Glomerular visceral epithelial cell (primary cell): ENCODE results near the gene PRKCA.
"Not testable (repeated sequence)": the region's sequence is repeated elsewhere in the genome, so short reads cannot be mapped to it uniquely, and the experiment has no call there.

ENCODE experiments used
- DNase-seq: peaks from one replicate; pipeline ENCODE4 v3.0.0-alpha.2; 2016; ENCODE audit errors: extremely low spot score

PRKCA gene

GRCh38 chr17:66290101-66290722 lies 12.2 kb upstream of the PRKCA start:
- peak; percentile 14 for DNase-seq

- no peak for DNase-seq
These were observed 10.1 kb upstream of the PRKCA start for GRCh38 chr17:66292353-66292752.

GRCh38 chr17:66296289-66296725 lies 6.1 kb upstream of the PRKCA start:
- no peak for DNase-seq

DNA sequence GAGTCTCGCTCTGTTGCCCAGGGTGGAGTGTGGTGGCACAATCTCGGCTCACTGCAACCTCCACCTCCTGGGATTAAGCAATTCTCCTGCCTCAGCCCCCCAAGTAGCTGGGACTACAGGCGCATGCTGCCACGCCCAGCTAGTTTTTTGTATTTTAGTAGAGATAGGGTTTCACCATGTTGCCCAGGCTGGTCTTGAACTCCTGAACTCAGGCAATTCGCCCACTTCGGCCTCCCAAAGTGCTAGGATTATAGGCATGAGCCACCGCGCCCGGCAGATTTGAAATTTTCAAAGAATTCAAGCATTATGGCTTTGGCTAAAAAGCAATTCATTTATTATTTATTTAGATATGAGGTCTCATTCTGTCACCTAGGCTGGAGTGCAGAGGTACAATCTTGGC lies 5.0 kb upstream of the PRKCA start:
- DNase-seq: not testable (repeated sequence)

- DNase-seq: no peak
These were observed 2.7 kb upstream of the PRKCA start for GRCh38 chr17:66299711-66300110.

- no peak for DNase-seq
These were observed 1.5 kb upstream of the PRKCA start for GRCh38 chr17:66300956-66301355.

- no peak for DNase-seq
These were observed 998 bp upstream of the PRKCA start for GRCh38 chr17:66301367-66301863.

DNA sequence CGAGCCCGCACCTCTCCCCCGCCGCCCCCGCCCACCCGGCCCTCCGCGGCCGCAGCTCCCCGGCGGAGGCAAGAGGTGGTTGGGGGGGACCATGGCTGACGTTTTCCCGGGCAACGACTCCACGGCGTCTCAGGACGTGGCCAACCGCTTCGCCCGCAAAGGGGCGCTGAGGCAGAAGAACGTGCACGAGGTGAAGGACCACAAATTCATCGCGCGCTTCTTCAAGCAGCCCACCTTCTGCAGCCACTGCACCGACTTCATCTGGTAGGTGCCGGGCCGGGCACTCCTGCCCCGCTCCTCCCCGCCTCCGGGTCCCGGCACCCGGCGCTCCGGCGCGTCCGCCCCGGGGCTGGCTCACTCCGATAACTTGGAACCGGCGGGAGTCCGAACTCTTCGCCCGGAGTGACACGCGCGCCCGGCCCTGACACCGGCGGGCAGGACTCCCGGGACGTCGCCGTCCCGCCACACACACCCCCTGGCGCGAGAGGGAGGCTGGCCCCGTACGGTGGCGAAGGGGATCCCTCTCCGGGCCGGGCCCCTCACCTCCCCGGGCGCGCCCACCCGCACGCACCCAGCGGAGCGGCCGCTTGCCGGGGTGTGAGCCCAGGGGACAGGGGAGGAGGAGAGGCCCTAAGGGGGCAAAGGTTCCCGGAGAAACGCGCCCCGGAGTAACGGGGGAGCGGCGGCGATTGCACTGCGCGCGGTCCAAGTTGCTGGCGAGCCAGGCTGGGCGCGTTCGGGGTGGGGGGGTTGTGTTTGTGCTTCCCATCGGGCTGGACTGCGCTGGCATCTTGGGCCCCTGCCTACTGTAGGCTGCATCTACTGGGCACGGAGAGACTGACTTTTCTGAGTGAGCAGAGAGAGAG lies 581 bp downstream of the PRKCA start:
- peak; percentile 64 for DNase-seq

DNA sequence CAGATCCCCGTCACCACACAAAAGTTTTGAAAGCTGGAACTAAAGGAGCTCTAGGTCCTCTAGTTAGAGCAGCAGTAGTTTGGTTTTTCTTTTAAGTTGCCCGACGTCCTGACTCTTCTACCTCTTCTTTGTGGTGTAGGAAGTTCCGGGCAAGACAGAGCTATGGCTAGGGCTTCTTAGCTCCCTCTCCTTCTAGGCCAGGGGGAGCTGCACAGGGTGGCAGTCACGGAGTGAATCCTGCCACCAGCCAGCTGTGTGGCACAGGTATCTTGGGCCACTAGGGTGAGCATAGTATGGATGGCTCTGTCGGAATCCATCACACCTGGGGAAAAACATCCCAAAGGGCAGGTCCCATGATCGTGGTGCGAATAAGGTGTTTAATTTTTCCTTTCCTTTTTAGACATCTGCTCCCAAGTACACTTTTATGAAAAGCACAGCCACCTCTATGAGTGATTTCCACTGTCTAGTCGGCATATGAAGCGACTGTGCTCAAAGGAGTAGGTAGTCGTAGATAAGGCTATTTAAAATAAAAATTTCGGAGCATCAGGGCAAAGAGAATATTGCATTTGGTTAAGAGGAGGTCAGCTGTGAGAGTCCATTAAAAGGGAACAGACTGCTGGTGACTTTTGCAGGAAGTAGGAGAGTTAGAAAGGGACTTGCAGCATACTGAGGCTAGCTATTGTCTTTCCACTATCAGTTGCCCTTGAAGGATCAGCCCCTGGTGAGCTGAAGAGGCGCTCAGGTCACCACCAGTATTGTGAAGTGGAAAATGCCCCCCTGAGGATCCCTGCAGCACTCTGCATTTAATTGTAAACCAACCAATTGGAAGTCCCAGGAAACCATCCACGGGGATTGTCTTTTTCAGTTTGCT lies 2.1 kb downstream of the PRKCA start:
- peak; percentile 67 for DNase-seq

- DNase-seq: peak; percentile 12
These were observed 4.0 kb downstream of the PRKCA start for GRCh38 chr17:66306446-66306845.

GRCh38 chr17:66307257-66307656 lies 4.8 kb downstream of the PRKCA start:
- DNase-seq: no peak

- no peak for DNase-seq
These were observed 6.4 kb downstream of the PRKCA start for GRCh38 chr17:66308856-66309255.

DNA sequence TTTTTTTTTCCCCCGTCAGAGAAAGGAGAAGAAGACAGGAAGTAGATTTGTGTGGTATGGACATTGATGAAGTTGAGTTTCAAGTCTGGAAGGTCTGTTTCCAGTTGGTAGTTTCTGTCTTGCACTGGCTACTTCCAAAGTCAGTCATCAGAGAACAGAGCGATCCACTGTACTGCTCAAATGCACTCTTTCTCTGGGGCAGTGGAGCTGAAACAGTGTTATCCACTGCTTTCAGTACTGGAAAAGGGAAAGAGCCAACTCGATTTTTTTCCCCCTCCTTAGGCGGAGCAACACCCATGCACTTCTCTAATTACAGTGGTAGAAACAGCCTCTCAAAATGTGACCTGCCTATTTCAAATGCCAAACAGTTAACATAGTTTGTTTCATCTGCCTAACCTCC lies 7.4 kb downstream of the PRKCA start:
- no peak for DNase-seq

- no peak for DNase-seq
These were observed 8.2 kb downstream of the PRKCA start for GRCh38 chr17:66310528-66311148.

GRCh38 chr17:66312912-66313311 lies 10.5 kb downstream of the PRKCA start:
- DNase-seq: no peak

GRCh38 chr17:66313325-66313724 lies 10.9 kb downstream of the PRKCA start:
- no peak for DNase-seq

DNA sequence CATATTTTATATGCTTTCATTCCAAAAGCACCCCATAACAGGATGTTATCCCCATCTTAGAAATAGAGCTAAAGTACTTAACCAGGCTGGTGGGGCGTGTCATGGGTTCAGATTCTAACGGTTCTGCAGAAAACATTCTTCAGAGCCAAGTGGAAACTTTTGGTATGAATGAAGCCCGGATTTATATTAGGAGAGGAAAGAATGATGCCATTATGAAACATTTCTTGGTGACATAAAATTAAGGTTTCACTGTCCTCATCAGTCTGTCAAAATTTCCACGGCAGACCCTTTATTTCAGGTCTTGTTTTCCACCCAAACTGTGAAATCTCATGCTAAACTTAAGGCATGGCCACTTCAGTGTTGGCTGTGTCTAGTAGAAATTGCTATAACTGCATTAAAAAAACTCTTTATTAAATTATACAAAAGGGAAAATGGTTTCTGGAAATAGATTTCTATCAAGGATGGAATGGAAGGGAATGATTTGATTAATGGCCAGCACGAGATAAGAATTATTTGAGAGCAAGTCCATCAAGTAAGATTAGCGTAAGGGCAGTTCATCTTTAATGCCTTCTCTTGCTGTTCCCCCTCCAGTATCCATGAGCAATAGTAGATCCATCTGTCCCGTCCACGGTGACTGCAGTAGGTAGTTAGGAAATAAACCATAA lies 11.7 kb downstream of the PRKCA start:
- no peak for DNase-seq

- DNase-seq: no peak
These were observed 15.2 kb downstream of the PRKCA start for GRCh38 chr17:66317629-66318028.

- no peak for DNase-seq
These were observed 16.8 kb downstream of the PRKCA start for GRCh38 chr17:66319226-66319625.

DNA sequence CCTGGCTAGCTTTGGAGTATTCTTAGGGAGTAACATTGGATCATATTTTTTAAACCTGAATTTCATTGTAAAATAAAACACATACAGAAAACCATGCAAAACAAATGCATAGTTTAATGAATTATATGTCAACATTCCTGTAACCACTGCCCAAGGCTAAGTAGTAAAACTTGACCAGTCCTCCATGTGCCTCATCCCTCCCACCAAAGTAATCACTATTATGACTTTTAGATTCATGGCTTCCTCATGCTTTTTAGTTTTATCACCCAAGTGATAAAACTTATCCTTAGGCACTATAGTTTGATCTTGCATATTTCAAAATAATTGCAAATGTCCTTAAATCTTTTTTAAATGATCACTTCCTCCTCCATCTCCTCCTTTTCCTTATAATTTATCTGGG lies 20.4 kb downstream of the PRKCA start:
- DNase-seq: no peak

DNA sequence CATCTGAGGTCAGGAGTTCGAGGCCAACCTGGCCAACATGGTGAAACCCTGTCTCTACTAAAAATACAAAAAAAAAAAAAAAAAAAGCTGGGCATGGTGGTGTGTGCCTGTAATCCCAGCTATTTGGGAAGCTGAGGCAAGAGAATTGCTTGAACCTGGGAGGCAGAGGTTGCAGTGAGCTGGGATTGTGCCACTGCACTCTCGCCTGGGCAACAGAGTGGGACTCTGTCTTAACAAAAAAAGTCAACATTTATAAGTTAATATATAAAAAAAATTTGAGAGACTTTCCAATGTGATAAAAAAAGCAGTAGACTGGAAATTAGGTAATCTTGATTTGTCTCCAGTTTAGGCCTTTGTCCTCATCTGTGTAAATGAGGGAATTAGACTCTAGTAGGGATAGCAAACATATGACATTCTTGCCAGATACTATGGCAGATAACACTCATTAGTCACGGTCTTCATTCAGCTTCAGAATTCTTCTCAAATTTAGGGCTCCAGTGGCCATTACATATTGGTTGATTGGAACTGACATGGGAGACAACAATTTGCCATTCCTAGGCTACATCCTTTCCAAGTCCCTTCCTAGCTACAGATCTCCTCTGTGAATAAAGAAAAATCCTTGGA lies 22.1 kb downstream of the PRKCA start:
- not testable (repeated sequence) for DNase-seq
